Trophoblast cell (in vitro differentiated cells and primary cell): Measurements from ENCODE around the gene KATNBL1.
"Not testable (repeated sequence)": the region's sequence is repeated elsewhere in the genome, so short reads cannot be mapped to it uniquely, and the experiment has no call there.

Source experiments
- DNase-seq, 2 donors: peaks; one replicate each; pipeline ENCODE4 v3.0.0-alpha.2; 2016
- H2AFZ ChIP-seq: 2 replicates; pipeline ENCODE4 v1.6.1; 2013; ENCODE audit warnings: low read length, moderate library complexity, mild to moderate bottlenecking; ENCODE audit not compliant: insufficient read depth, poor library complexity
- H2AK5ac ChIP-seq: 2 replicates; pipeline ENCODE4 v1.6.1; 2013; ENCODE audit warnings: mild to moderate bottlenecking, low read length
- H2BK120ac ChIP-seq: 2 replicates; pipeline ENCODE4 v1.6.1; 2013; ENCODE audit warnings: low read length, mild to moderate bottlenecking, moderate library complexity; ENCODE audit not compliant: insufficient read depth, poor library complexity
- H2BK12ac ChIP-seq: 2 replicates; pipeline ENCODE4 v1.6.1; 2013; ENCODE audit warnings: mild to moderate bottlenecking, low read length, moderate library complexity
- H2BK5ac ChIP-seq: 2 replicates; pipeline ENCODE4 v1.6.1; 2013; ENCODE audit warnings: low read length, low read depth, moderate library complexity, mild to moderate bottlenecking; ENCODE audit not compliant: poor library complexity
- H3K14ac ChIP-seq: 2 replicates; pipeline ENCODE4 v1.6.1; 2013; ENCODE audit warnings: mild to moderate bottlenecking, low read length
- H3K18ac ChIP-seq: 2 replicates; pipeline ENCODE4 v1.6.1; 2013; ENCODE audit warnings: mild to moderate bottlenecking, low read length
- H3K23ac ChIP-seq: 2 replicates; pipeline ENCODE4 v1.6.1; 2013; ENCODE audit warnings: low read length
- H3K27ac ChIP-seq: 2 replicates; pipeline ENCODE4 v1.5.1; 2013; ENCODE audit warnings: low read depth, mild to moderate bottlenecking, inconsistent platforms, low read length, moderate library complexity
- H3K27me3 ChIP-seq: 2 replicates; pipeline ENCODE4 v1.6.1; 2013; ENCODE audit warnings: inconsistent platforms, mild to moderate bottlenecking, low read length, moderate library complexity; ENCODE audit not compliant: insufficient read depth
- H3K36me3 ChIP-seq, 2 experiments: 1 replicate in 1 of 2; 2 replicates in 1 of 2; pipeline ENCODE4 v1.6.1; 2013; ENCODE audit warnings: low read length in 2 of 2, mild to moderate bottlenecking in 2 of 2, moderate library complexity in 1 of 2; ENCODE audit not compliant: insufficient read depth in 2 of 2, control insufficient read depth in 1 of 2
- H3K4ac ChIP-seq: 2 replicates; pipeline ENCODE4 v1.6.1; 2013; ENCODE audit warnings: low read depth, mild to moderate bottlenecking, low read length, moderate library complexity
- H3K4me1 ChIP-seq, 2 experiments: 1 replicate in 1 of 2; 2 replicates in 1 of 2; pipeline ENCODE4 v1.6.1; 2013; ENCODE audit warnings: low read length in 2 of 2, mild to moderate bottlenecking in 2 of 2, moderate library complexity in 1 of 2; ENCODE audit not compliant: insufficient read depth in 2 of 2, control insufficient read depth in 1 of 2
- H3K4me2 ChIP-seq: 2 replicates; pipeline ENCODE4 v1.6.1; 2013; ENCODE audit warnings: inconsistent platforms, mild to moderate bottlenecking, low read length, moderate library complexity
- H3K4me3 ChIP-seq: 2 replicates; pipeline ENCODE4 v1.5.1; 2013; ENCODE audit warnings: mild to moderate bottlenecking, low read depth, low read length, inconsistent platforms
- H3K79me1 ChIP-seq: one replicate; pipeline ENCODE4 v1.6.1; 2013; ENCODE audit warnings: low read length
- H3K79me2 ChIP-seq: 2 replicates; pipeline ENCODE4 v1.6.1; 2013; ENCODE audit warnings: low read length, mild to moderate bottlenecking; ENCODE audit not compliant: control insufficient read depth, insufficient read depth, poor library complexity
- H3K9ac ChIP-seq: 2 replicates; pipeline ENCODE4 v1.6.1; 2013; ENCODE audit warnings: mild to moderate bottlenecking, low read length
- H3K9me3 ChIP-seq: 2 replicates; pipeline ENCODE4 v1.6.1; 2013; ENCODE audit warnings: low read depth, mild to moderate bottlenecking, control low read depth, inconsistent platforms, low read length; ENCODE audit not compliant: insufficient read depth
- H4K12ac ChIP-seq: 2 replicates; pipeline ENCODE4 v1.6.1; 2013; ENCODE audit warnings: low read depth, mild to moderate bottlenecking, low read length, moderate library complexity
- H4K8ac ChIP-seq: 2 replicates; pipeline ENCODE4 v1.6.1; 2013; ENCODE audit warnings: low read depth, mild to moderate bottlenecking, low read length, moderate library complexity
- H4K91ac ChIP-seq: one replicate; pipeline ENCODE4 v1.6.1; 2013; ENCODE audit warnings: low read depth, mild to moderate bottlenecking, low read length, moderate library complexity
- WGBS: extraction: QIAGEN DNeasy Blood & Tissue Kit; methylation state at CpG from one replicate; pipeline ENCODE4 v1.1.7; 2013; ENCODE audit warnings: missing lambda C conversion rate; ENCODE audit not compliant: insufficient read length, insufficient coverage; ENCODE audit errors: extremely low coverage; 5-methylcytosine and 5-hydroxymethylcytosine counted together

KATNBL1 gene

GRCh38 chr15:34179234-34179633, 30.7 kb downstream of the KATNBL1 start:
- no peak overlapping the region for H3K4ac ChIP-seq
- H3K9ac ChIP-seq = no peak overlapping the region
- no peak overlapping the region for H3K27ac ChIP-seq
- no peaks in the 10 kb centered on the region for H3K9me3 ChIP-seq
- no CpG with 5 or more reads among the region's 3 CpGs for WGBS
- H2AFZ ChIP-seq = no peak overlapping the region
- H3K14ac ChIP-seq = no peak overlapping the region
- peaks cover 0 to 4% of the 10 kb centered on the region in 2 experiments for H3K4me1 ChIP-seq
- no peak overlapping the region for H2AK5ac ChIP-seq
- no peak overlapping the region for H2BK5ac ChIP-seq
- no peak overlapping the region for H3K18ac ChIP-seq
- H3K4me3 ChIP-seq = no peak overlapping the region
- H3K23ac ChIP-seq = no peak overlapping the region
- H4K91ac ChIP-seq = no peak overlapping the region
- H4K12ac ChIP-seq = no peak overlapping the region
- no peak overlapping the region for H2BK120ac ChIP-seq
- H3K79me2 ChIP-seq = no peaks in the 10 kb centered on the region
- no peak overlapping the region for H3K4me2 ChIP-seq
- no peak for DNase-seq
- peaks cover 2% of the 10 kb centered on the region for H3K79me1 ChIP-seq
- H4K8ac ChIP-seq = no peak overlapping the region
- no peaks in the 10 kb centered on the region for H3K27me3 ChIP-seq
- H3K36me3 ChIP-seq = no peaks in the 10 kb centered on the region
- H2BK12ac ChIP-seq = no peak overlapping the region

GRCh38 chr15:34165987-34166573, 43.8 kb downstream of the KATNBL1 start:
- not testable (repeated sequence) for H3K27me3 ChIP-seq, H2BK5ac ChIP-seq, H3K27ac ChIP-seq, H2AK5ac ChIP-seq, H3K23ac ChIP-seq, H2BK12ac ChIP-seq, H3K4me3 ChIP-seq, H3K18ac ChIP-seq, H3K79me1 ChIP-seq, H3K79me2 ChIP-seq, H3K14ac ChIP-seq, H3K4me2 ChIP-seq, H3K9me3 ChIP-seq, H3K9ac ChIP-seq, H4K91ac ChIP-seq, H4K12ac ChIP-seq, H2BK120ac ChIP-seq, DNase-seq, H2AFZ ChIP-seq, H4K8ac ChIP-seq, H3K4me1 ChIP-seq
- Histone ChIP-seq H3K4ac (peak overlapping the region; percentile 42), H3K36me3 (peaks cover 12 to 13% of the 10 kb centered on the region in 2 experiments)
- no CpG with 5 or more reads among the region's 14 CpGs for WGBS

- DNase-seq = peak; percentile 53 to 76
- H3K18ac ChIP-seq = no peak overlapping the region
- H3K79me2 ChIP-seq = no peaks in the 10 kb centered on the region
- peak overlapping the region; percentile 8 for H4K91ac ChIP-seq
- H3K4me2 ChIP-seq = no peak overlapping the region
- no peak overlapping the region for H4K8ac ChIP-seq
- H3K27ac ChIP-seq = no peak overlapping the region
- H3K4me3 ChIP-seq = no peak overlapping the region
- H3K27me3 ChIP-seq = no peaks in the 10 kb centered on the region
- H3K36me3 ChIP-seq = peaks cover 16 to 24% of the 10 kb centered on the region in 2 experiments
- peak overlapping the region; percentile 13 for H2BK5ac ChIP-seq
- no peak overlapping the region for H3K14ac ChIP-seq
- H2BK12ac ChIP-seq = no peak overlapping the region
- H2BK120ac ChIP-seq = no peak overlapping the region
- no peaks in the 10 kb centered on the region for H3K79me1 ChIP-seq
- H3K9me3 ChIP-seq = peaks cover 13% of the 10 kb centered on the region
- WGBS = no CpG with 5 or more reads among the region's 9 CpGs
- no peak overlapping the region for H2AK5ac ChIP-seq
- no peak overlapping the region for H3K4ac ChIP-seq
- H3K23ac ChIP-seq = no peak overlapping the region
- no peak overlapping the region for H3K9ac ChIP-seq
- H2AFZ ChIP-seq = no peak overlapping the region
- no peaks in the 10 kb centered on the region for H3K4me1 ChIP-seq
- H4K12ac ChIP-seq = no peak overlapping the region
Observed at GRCh38 chr15:34161329-34161963, 48.5 kb downstream of the KATNBL1 start.

- no peak overlapping the region for H4K12ac ChIP-seq
- whole genome bisulfite sequencing = no CpG with 5 or more reads among the region's 5 CpGs
Observed at GRCh38 chr15:34160735-34161134, 49.2 kb downstream of the KATNBL1 start.

More at GRCh38 chr15:34160735-34161134, 49.2 kb downstream of the KATNBL1 start:
- Histone ChIP-seq H3K18ac (peak overlapping the region; percentile 61), H3K9me3 (peaks cover 15% of the 10 kb centered on the region), H3K79me1 (no peaks in the 10 kb centered on the region), H3K4me3 (no peak overlapping the region), H2AFZ (no peak overlapping the region), H2AK5ac (no peak overlapping the region), H3K23ac (no peak overlapping the region), H3K27ac (no peak overlapping the region), H3K36me3 (peaks cover 21 to 30% of the 10 kb centered on the region in 2 experiments), H3K4me1 (no peaks in the 10 kb centered on the region), H3K14ac (no peak overlapping the region), H3K27me3 (no peaks in the 10 kb centered on the region), H3K79me2 (no peaks in the 10 kb centered on the region), H2BK120ac (no peak overlapping the region), H4K91ac (no peak overlapping the region), H3K9ac (no peak overlapping the region), H2BK5ac (no peak overlapping the region), H2BK12ac (no peak overlapping the region), H3K4me2 (no peak overlapping the region), H4K8ac (no peak overlapping the region), H3K4ac (no peak overlapping the region)
- DNase-seq = no peak
